Naive B cell (primary cell): Measurements from ENCODE around the gene NPAS3. TPM values are rescaled to one million over a fixed set of nuclear protein-coding genes. Genes with fewer than 3 reads are reported as not detected.

ENCODE experiments used
- ATAC-seq, 2 donors: fragments of 150-1000 bp; cut with Tn5 transposase; 2 replicates each; pipeline ENCODE4 v1.10.0; 2021; ENCODE audit warnings: low read depth in 2 of 2, mild to moderate bottlenecking in 2 of 2, moderate library complexity in 2 of 2
- DNase-seq: peaks from one replicate; pipeline ENCODE4 v3.0.0; 2022
- H3K27ac Mint-ChIP-seq, 6 donors: one replicate each; pipeline ENCODE4 v1.8.0; 2020 to 2022; ENCODE audit warnings: mild to moderate bottlenecking in 6 of 6, mixed read lengths in 6 of 6, moderate library complexity in 5 of 6, inconsistent platforms in 2 of 6
- H3K27me3 Mint-ChIP-seq, 3 donors: one replicate each; pipeline ENCODE4 v1.8.0; 2021 to 2022; ENCODE audit warnings: mixed read lengths in 3 of 3, mild to moderate bottlenecking in 1 of 3
- H3K36me3 Mint-ChIP-seq, 2 donors: one replicate each; pipeline ENCODE4 v1.8.0; 2020 to 2022; ENCODE audit warnings: mixed read lengths in 2 of 2, inconsistent platforms in 1 of 2, mild to moderate bottlenecking in 1 of 2
- H3K4me1 Mint-ChIP-seq, 3 donors: one replicate each; pipeline ENCODE4 v1.8.0; 2020 to 2022; ENCODE audit warnings: mixed read lengths in 3 of 3, inconsistent platforms in 1 of 3, mild to moderate bottlenecking in 1 of 3, moderate library complexity in 1 of 3
- H3K4me3 Mint-ChIP-seq, 8 donors: one replicate each; pipeline ENCODE4 v1.8.0; 2020 to 2022; ENCODE audit warnings: mild to moderate bottlenecking in 8 of 8, mixed read lengths in 8 of 8, moderate library complexity in 8 of 8, inconsistent platforms in 2 of 8
- H3K9me3 Mint-ChIP-seq, 7 donors: one replicate each; pipeline ENCODE4 v1.8.0; 2020 to 2022; ENCODE audit warnings: mixed read lengths in 7 of 7, mild to moderate bottlenecking in 5 of 7, inconsistent platforms in 2 of 7, moderate library complexity in 1 of 7
- polyA plus RNA-seq, 6 donors: library from polyadenylated mRNA; unstranded; fragments of 300-500 nt; fragmentation: Illumina TruSeq; gene quantifications; one replicate each; pipeline ENCODE4 v1.2.3, GENCODE V29; 2021; ENCODE audit warnings: low read depth in 6 of 6

NPAS3 gene
- polyA plus RNA-seq, 6 donors from 2014 or later: not detected

- peaks cover 0 to 5% (median 4%) of the 10 kb centered on the region in 7 donors for H3K9me3 Mint-ChIP-seq
- DNase-seq (no peak), ATAC-seq (no peak)
- H3K27me3 Mint-ChIP-seq: peaks cover 0 to 4% (median 0%) of the 10 kb centered on the region in 3 donors
- H3K4me3 Mint-ChIP-seq: no peak overlapping the region
- H3K4me1 Mint-ChIP-seq: no peaks in the 10 kb centered on the region
- no peak overlapping the region for H3K27ac Mint-ChIP-seq
- H3K36me3 Mint-ChIP-seq: no peaks in the 10 kb centered on the region
Observed at GRCh38 chr14:33669111-33669510, 730.4 kb downstream of the NPAS3 start.

DNA sequence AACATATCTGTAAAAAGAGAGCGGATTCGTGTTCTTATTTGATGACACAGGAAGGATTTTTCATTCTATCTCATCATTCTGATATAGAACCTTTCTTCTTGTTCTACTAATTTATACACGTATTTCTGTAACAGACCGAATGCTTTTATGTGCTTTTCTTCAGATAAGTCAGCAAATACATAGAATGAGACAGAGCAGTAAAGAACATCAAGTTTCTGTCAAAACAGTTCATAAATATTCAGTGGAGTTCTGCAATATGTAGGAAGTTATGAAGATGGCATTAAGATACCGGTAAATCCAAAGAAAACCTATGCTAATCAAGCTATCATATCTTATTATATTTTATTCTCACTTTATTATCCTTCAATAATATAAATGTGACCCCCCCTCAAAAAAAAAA, 731.6 kb downstream of the NPAS3 start:
- DNase-seq (no peak), ATAC-seq (no peak)
- H3K27ac Mint-ChIP-seq: no peak overlapping the region
- no peaks in the 10 kb centered on the region for H3K36me3 Mint-ChIP-seq
- H3K9me3 Mint-ChIP-seq: peaks cover 0 to 4% (median 0%) of the 10 kb centered on the region in 7 donors
- H3K4me3 Mint-ChIP-seq: no peak overlapping the region
- peaks cover 0 to 4% (median 0%) of the 10 kb centered on the region in 3 donors for H3K27me3 Mint-ChIP-seq
- no peaks in the 10 kb centered on the region for H3K4me1 Mint-ChIP-seq

DNA sequence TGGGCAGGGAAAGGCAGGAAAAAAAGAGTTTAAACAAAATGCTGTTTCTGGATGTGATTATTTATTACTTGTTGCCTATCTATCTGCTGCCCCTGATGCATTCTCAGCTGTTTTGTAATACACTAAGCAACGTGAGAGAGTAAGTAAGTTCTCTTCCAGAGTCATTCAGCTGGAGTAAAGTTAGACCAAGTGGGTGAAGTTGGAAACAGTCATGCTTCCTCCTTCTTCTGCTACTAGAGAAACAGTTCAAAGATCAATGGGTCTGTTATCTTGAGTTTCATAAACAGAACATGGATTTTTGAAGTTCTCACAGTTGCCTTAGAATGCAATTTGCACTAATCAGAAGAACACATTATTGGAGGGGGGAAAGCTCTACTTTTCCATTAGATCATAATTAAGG, 732.9 kb downstream of the NPAS3 start:
- no peak overlapping the region for H3K27ac Mint-ChIP-seq
- no peak for ATAC-seq

DNA sequence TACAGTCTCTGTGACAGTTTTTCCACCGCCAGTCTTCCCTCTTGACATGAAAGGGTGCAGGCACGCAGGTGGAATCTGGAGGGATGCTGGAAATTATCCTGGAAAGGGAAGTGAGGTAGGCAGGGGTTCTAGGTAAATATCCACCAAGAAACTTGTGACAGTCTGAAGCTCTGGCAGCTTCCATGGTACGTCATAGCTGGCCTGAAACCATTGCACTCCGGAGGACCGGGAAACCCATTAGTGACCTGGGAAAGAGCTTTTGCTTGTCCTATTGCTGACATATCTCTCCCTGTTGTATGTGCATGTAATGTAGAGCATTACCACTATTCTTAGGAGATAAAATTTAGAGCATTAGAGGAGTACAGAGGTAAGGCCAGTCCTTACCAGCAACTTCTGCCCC, 736.2 kb downstream of the NPAS3 start:
- H3K27ac Mint-ChIP-seq: no peak overlapping the region
- H3K9me3 Mint-ChIP-seq: no peaks in the 10 kb centered on the region
- no peak for DNase-seq
- H3K27me3 Mint-ChIP-seq: peaks cover 0 to 4% (median 0%) of the 10 kb centered on the region in 3 donors
- no peak for ATAC-seq
- no peak overlapping the region for H3K4me3 Mint-ChIP-seq
- no peaks in the 10 kb centered on the region for H3K36me3 Mint-ChIP-seq
- H3K4me1 Mint-ChIP-seq: no peaks in the 10 kb centered on the region

More for the DNA sequence above, 732.9 kb downstream of the NPAS3 start:
- Mint-ChIP-seq H3K27me3 (peaks cover 0 to 4% (median 0%) of the 10 kb centered on the region in 3 donors), H3K4me1 (no peaks in the 10 kb centered on the region), H3K4me3 (no peak overlapping the region), H3K36me3 (no peaks in the 10 kb centered on the region), H3K9me3 (peaks cover 0 to 2% (median 0%) of the 10 kb centered on the region in 7 donors)
- no peak for DNase-seq

DNA sequence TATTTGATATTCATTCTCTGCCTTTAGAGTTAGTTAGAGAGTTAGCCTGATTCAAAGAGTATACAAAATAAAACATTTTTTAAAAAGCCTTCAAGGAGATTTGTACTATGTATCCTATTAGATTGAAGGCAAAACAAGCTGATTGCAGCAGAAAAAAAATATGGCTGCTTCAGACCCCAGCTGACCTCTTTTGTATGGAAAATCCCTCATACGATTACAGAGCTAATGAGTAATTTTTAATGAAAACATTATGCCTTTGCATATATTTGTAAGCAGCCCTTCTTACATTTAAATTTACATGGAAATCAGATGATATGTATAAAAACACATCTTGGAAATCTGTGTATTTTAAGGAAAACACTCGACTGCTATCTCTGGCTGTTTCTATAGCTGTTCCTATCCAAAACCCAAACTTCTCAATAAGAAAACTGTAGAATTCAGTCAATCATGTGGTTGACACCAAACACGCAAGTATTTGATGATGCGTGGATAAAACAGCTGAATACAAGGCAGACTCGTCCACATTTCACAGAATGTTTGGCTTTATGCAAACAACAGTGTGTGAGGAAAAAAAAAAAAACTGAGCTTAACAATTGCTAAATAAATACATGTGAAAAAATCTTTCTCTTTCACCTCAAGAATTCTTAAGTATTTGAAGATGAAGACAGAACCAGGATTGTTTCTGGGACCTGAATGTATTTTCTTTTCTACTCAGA, 736.9 kb downstream of the NPAS3 start:
- Mint-ChIP-seq H3K4me1 (no peaks in the 10 kb centered on the region), H3K4me3 (no peak overlapping the region), H3K9me3 (no peaks in the 10 kb centered on the region), H3K27me3 (peaks cover 0 to 4% (median 0%) of the 10 kb centered on the region in 3 donors), H3K27ac (no peak overlapping the region), H3K36me3 (no peaks in the 10 kb centered on the region)
- ATAC-seq (no peak), DNase-seq (no peak)

DNA sequence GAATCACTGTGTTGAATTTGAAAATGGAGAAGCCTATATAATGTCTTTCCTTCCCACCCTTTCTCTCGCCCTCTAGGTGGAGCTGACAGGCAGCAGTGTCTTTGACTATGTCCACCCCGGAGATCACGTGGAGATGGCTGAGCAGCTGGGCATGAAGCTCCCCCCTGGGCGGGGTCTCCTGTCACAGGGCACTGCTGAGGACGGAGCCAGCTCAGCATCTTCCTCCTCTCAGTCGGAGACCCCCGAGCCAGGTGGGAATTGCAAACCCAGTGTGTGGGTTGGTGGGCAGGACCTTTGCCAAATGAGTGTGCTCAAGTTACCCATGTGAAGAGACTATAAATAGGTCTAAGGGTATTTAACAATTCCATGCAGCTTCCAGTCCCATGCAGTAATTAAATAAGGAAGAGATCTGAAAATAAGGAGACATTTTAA, 737.5 kb downstream of the NPAS3 start:
- peaks cover 0 to 4% (median 0%) of the 10 kb centered on the region in 3 donors for H3K27me3 Mint-ChIP-seq
- H3K27ac Mint-ChIP-seq: no peak overlapping the region
- H3K36me3 Mint-ChIP-seq: no peaks in the 10 kb centered on the region
- no peaks in the 10 kb centered on the region for H3K9me3 Mint-ChIP-seq
- ATAC-seq: no peak
- DNase-seq: no peak
- no peaks in the 10 kb centered on the region for H3K4me1 Mint-ChIP-seq
- H3K4me3 Mint-ChIP-seq: no peak overlapping the region

DNA sequence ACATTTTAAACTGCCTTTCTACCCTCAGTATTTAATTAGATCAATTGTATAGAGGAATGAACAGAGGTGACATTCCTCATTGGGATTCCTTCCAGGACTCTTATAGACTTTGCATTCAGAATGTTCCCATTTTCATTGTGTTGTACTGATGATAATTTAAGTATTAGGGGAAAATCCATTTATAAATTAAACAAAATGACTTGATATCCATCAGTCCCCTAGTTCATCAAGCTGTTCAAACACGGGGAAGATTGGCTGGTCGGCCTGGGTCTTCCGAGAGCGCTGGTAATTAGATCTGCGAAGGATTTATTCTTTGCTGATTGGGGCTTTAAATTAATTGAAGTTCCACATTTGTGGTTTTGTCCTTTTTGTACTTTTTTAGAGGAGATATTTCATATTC, 738.2 kb downstream of the NPAS3 start:
- Mint-ChIP-seq H3K27ac (no peak overlapping the region), H3K36me3 (no peaks in the 10 kb centered on the region), H3K27me3 (no peaks in the 10 kb centered on the region)

DNA sequence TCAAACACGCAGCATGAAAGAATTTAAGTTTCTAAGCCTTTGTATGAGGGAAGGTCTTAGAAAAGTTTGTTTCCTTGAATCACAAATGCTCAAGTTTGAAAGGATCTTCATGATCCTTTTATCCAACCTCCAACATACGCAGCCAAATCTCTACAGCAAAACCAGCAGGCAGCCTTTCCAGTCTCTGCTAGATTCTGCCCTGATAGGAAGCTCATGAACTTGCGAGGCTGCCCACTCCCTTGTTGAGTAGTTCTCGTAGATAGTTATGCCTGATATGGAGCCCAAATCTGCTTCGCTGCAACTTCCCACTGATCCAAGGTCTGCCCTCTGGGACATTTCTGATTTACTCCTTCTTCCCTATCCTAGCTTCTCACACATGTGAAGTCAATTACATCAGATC, 739.3 kb downstream of the NPAS3 start:
- no peak overlapping the region for H3K4me3 Mint-ChIP-seq
- DNase-seq (no peak), ATAC-seq (no peak)
- no peaks in the 10 kb centered on the region for H3K27me3 Mint-ChIP-seq
- no peak overlapping the region for H3K27ac Mint-ChIP-seq
- no peaks in the 10 kb centered on the region for H3K9me3 Mint-ChIP-seq
- H3K36me3 Mint-ChIP-seq: no peaks in the 10 kb centered on the region
- no peaks in the 10 kb centered on the region for H3K4me1 Mint-ChIP-seq

More for the DNA sequence above, 738.2 kb downstream of the NPAS3 start:
- no peaks in the 10 kb centered on the region for H3K4me1 Mint-ChIP-seq
- DNase-seq (no peak), ATAC-seq (no peak)
- H3K9me3 Mint-ChIP-seq: no peaks in the 10 kb centered on the region
- H3K4me3 Mint-ChIP-seq: no peak overlapping the region

GRCh38 chr14:33679025-33679424, 740.3 kb downstream of the NPAS3 start:
- ATAC-seq (no peak), DNase-seq (no peak)
- no peaks in the 10 kb centered on the region for H3K27me3 Mint-ChIP-seq
- no peaks in the 10 kb centered on the region for H3K36me3 Mint-ChIP-seq
- H3K27ac Mint-ChIP-seq: no peak overlapping the region
- no peak overlapping the region for H3K4me3 Mint-ChIP-seq
- H3K4me1 Mint-ChIP-seq: no peaks in the 10 kb centered on the region
- H3K9me3 Mint-ChIP-seq: no peaks in the 10 kb centered on the region

GRCh38 chr14:33679461-33680225, 741.0 kb downstream of the NPAS3 start:
- H3K4me3 Mint-ChIP-seq: no peak overlapping the region

DNA sequence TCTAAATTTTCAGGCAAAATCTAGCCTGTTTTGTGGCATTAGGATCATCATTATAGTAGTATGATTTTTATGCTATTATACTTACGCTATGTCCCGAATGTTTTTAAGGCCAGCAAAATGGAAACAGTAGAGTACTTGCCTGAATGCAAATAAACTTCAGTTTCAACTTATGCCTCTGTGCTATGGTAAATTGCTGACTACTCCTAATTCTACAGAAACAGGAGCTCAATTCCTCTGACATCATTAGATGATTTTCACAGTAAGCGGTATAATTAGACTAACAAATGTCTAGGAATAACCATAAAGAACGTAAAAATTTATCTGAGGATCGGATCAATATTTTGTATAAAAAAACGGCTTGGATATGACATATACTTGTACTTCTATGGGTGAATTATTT, 742.2 kb downstream of the NPAS3 start:
- H3K27ac Mint-ChIP-seq: no peak overlapping the region
- ATAC-seq (no peak), DNase-seq (no peak)
- no peak overlapping the region for H3K4me3 Mint-ChIP-seq
- H3K27me3 Mint-ChIP-seq: no peaks in the 10 kb centered on the region
- H3K36me3 Mint-ChIP-seq: no peaks in the 10 kb centered on the region
- no peaks in the 10 kb centered on the region for H3K9me3 Mint-ChIP-seq
- H3K4me1 Mint-ChIP-seq: no peaks in the 10 kb centered on the region

More at GRCh38 chr14:33679461-33680225, 741.0 kb downstream of the NPAS3 start:
- no peak overlapping the region for H3K27ac Mint-ChIP-seq
- H3K36me3 Mint-ChIP-seq: no peaks in the 10 kb centered on the region
- no peaks in the 10 kb centered on the region for H3K4me1 Mint-ChIP-seq
- H3K27me3 Mint-ChIP-seq: no peaks in the 10 kb centered on the region
- no peaks in the 10 kb centered on the region for H3K9me3 Mint-ChIP-seq
- DNase-seq (no peak), ATAC-seq (no peak)

DNA sequence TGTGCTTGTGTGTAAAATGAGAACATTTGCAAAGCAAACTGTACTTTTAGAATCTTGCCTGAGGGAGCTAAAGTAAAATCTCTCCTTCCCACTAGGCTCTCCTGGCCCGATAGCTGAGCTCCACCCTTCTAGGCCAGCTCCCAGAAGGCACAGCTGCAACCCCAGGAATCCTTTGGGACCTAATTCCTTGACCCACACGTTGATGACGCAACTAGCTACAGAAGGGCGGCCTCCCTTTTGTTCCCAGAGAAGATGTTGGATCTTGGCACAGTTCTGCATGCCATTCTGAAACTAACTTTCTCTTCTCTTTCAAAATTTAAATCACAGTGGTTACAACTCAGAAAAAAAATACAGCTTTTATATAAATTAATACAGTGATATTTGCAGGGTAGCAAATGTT, 744.1 kb downstream of the NPAS3 start:
- Mint-ChIP-seq H3K27ac (no peak overlapping the region), H3K4me1 (no peaks in the 10 kb centered on the region), H3K9me3 (no peaks in the 10 kb centered on the region), H3K27me3 (no peaks in the 10 kb centered on the region), H3K4me3 (no peak overlapping the region), H3K36me3 (no peaks in the 10 kb centered on the region)
- ATAC-seq: no peak
- DNase-seq: no peak

- Mint-ChIP-seq H3K9me3 (no peaks in the 10 kb centered on the region), H3K27ac (peak overlapping the region in 1 of 6 donors; percentile 39), H3K27me3 (no peaks in the 10 kb centered on the region), H3K36me3 (no peaks in the 10 kb centered on the region), H3K4me3 (no peak overlapping the region), H3K4me1 (no peaks in the 10 kb centered on the region)
- no peak for DNase-seq
- ATAC-seq: no peak
Observed at GRCh38 chr14:33685026-33685425, 746.3 kb downstream of the NPAS3 start.

DNA sequence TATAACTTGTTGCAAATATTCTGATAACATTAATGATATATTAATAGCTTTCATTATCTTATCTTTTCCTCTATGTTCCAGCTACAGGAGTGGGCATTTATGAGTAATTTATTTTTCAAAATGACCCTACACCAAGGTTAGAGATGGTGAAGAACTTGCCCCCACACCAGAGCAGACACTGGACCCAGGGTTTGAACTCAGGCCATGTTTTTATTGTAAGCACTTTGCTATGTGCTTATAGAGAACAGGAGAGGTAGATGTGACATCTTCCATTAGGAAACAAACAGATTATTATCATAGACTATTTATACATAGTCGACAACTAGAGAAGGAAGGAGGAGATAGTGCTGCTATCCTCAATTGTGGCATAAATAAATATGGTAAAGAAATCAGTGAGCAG, 747.0 kb downstream of the NPAS3 start:
- Mint-ChIP-seq H3K4me3 (no peak overlapping the region), H3K27ac (no peak overlapping the region), H3K27me3 (no peaks in the 10 kb centered on the region), H3K4me1 (no peaks in the 10 kb centered on the region), H3K36me3 (no peaks in the 10 kb centered on the region), H3K9me3 (no peaks in the 10 kb centered on the region)
- ATAC-seq: no peak
- DNase-seq: no peak
